ENCODE measurements around the gene RFXAP.

Gene RFXAP

DNA sequence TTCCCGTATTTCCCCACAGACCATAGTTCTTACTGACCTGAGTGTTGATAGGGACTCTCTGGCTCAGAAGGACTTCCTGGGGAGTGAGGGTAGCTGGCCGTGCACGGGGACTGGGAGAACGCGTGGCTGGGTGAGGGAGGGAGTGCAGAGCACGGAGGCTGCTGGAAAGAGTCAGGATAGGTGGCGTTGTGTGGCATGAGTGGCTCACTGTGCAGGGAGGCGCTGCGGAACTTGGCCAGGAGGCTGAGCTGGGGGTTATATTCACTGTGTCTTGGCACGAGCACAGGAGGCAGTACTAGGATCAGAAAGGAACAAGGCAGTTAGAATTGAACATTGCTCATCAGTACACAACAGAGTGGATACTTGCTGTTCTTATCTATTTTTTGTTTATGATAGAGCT is 53.6 kb downstream of the RFXAP start:
- no peak overlapping the region for H3K4me2 ChIP-seq (ENCODE audit: low read length)
- no peaks in the 10 kb centered on the region for H3K36me3 ChIP-seq (ENCODE audit: control insufficient read depth, low read length)
- H3K4me1 ChIP-seq (ENCODE audit: control insufficient read depth, low read length) = no peaks in the 10 kb centered on the region
- H3K9me2 ChIP-seq (replicated peaks; ENCODE audit: control insufficient read depth, low read length) = no peaks in the 10 kb centered on the region
- TF ChIP-seq CTCF (IDR thresholded peaks at IDR 0.05; ENCODE audit: low read depth, low read length, poor library complexity, severe bottlenecking) (no peak), EZH2phosphoT487 (IDR thresholded peaks at IDR 0.05; ENCODE audit: borderline replicate concordance, low read length) (no peak)
- peaks cover 9% of the 10 kb centered on the region for H3K27me3 ChIP-seq (ENCODE audit: control insufficient read depth, low read length)
- H3K9me3 ChIP-seq (ENCODE audit: control insufficient read depth, insufficient read depth, low read length) = no peaks in the 10 kb centered on the region
- H3K79me2 ChIP-seq (ENCODE audit: control insufficient read depth, low read length) = no peaks in the 10 kb centered on the region
- H3F3A ChIP-seq (ENCODE audit: control insufficient read depth, insufficient read depth) = no peaks in the 10 kb centered on the region
- H3K27ac ChIP-seq (ENCODE audit: low read depth, low read length) = no peak overlapping the region
- H4K20me1 ChIP-seq (ENCODE audit: control insufficient read depth, insufficient read depth, low read depth, low read length) = no peaks in the 10 kb centered on the region
- no peak overlapping the region for H3K4me3 ChIP-seq (ENCODE audit: low read length)

- Histone ChIP-seq H3K4me3 (ENCODE audit: low read length) (no peak overlapping the region), H3K9me3 (ENCODE audit: control insufficient read depth, insufficient read depth, low read length) (no peaks in the 10 kb centered on the region), H3K4me2 (ENCODE audit: low read length) (no peak overlapping the region), H3K4me1 (ENCODE audit: control insufficient read depth, low read length) (no peaks in the 10 kb centered on the region), H3F3A (ENCODE audit: control insufficient read depth, insufficient read depth) (no peaks in the 10 kb centered on the region), H3K36me3 (ENCODE audit: control insufficient read depth, low read length) (no peaks in the 10 kb centered on the region), H4K20me1 (ENCODE audit: control insufficient read depth, insufficient read depth, low read depth, low read length) (no peaks in the 10 kb centered on the region), H3K27ac (ENCODE audit: low read depth, low read length) (no peak overlapping the region), H3K27me3 (ENCODE audit: control insufficient read depth, low read length) (peaks cover 10% of the 10 kb centered on the region), H3K79me2 (ENCODE audit: control insufficient read depth, low read length) (no peaks in the 10 kb centered on the region), H3K9me2 (replicated peaks; ENCODE audit: control insufficient read depth, low read length) (no peaks in the 10 kb centered on the region)
- TF ChIP-seq EZH2phosphoT487 (IDR thresholded peaks at IDR 0.05; ENCODE audit: borderline replicate concordance, low read length) = no peak
- no peak for TF ChIP-seq CTCF (IDR thresholded peaks at IDR 0.05; ENCODE audit: low read depth, low read length, poor library complexity, severe bottlenecking)
Measured at GRCh38 chr13:36875431-36875830, 56.4 kb downstream of the RFXAP start.

DNA sequence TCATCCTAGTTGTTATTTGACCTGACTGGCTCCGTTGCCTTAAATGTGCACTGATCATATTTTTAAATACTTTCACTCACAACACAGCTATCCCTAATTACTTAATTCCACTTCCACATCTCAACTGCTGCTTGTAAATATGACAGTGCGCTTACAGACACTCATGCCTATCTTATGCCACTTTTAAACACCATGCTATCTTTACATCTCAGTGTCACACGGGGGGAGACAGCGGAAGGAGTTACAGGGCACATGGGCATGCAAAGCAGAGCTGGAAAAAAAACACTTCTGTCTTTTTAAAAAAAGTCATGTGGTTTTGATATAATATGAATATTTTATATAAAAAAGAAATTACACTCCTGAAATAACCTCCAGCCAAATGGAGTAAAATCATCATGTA is 56.9 kb downstream of the RFXAP start:
- no peaks in the 10 kb centered on the region for H3K4me1 ChIP-seq (ENCODE audit: control insufficient read depth, low read length)
- H3K4me2 ChIP-seq (ENCODE audit: low read length) = no peak overlapping the region
- H3K27me3 ChIP-seq (ENCODE audit: control insufficient read depth, low read length) = peaks cover 10% of the 10 kb centered on the region
- no peak overlapping the region for H3K4me3 ChIP-seq (ENCODE audit: low read length)
- H3K9me2 ChIP-seq (replicated peaks; ENCODE audit: control insufficient read depth, low read length) = no peaks in the 10 kb centered on the region
- H4K20me1 ChIP-seq (ENCODE audit: control insufficient read depth, insufficient read depth, low read depth, low read length) = no peaks in the 10 kb centered on the region
- no peak overlapping the region for H3K27ac ChIP-seq (ENCODE audit: low read depth, low read length)
- H3K79me2 ChIP-seq (ENCODE audit: control insufficient read depth, low read length) = no peaks in the 10 kb centered on the region
- H3K9me3 ChIP-seq (ENCODE audit: control insufficient read depth, insufficient read depth, low read length) = no peaks in the 10 kb centered on the region
- no peaks in the 10 kb centered on the region for H3F3A ChIP-seq (ENCODE audit: control insufficient read depth, insufficient read depth)
- TF ChIP-seq EZH2phosphoT487 (IDR thresholded peaks at IDR 0.05; ENCODE audit: borderline replicate concordance, low read length) (no peak), CTCF (IDR thresholded peaks at IDR 0.05; ENCODE audit: low read depth, low read length, poor library complexity, severe bottlenecking) (no peak)
- H3K36me3 ChIP-seq (ENCODE audit: control insufficient read depth, low read length) = no peaks in the 10 kb centered on the region
